ENCODE data around the gene UBE2I. TPM values are rescaled to one million over a fixed set of nuclear protein-coding genes. Genes with fewer than 3 reads are reported as not detected.
"Not testable (repeated sequence)": the region's sequence is repeated elsewhere in the genome, so short reads cannot be mapped to it uniquely, and the experiment has no call there.

Gene UBE2I
- total RNA-seq, 1 donor from 2014 or later: 64.3 TPM

DNA sequence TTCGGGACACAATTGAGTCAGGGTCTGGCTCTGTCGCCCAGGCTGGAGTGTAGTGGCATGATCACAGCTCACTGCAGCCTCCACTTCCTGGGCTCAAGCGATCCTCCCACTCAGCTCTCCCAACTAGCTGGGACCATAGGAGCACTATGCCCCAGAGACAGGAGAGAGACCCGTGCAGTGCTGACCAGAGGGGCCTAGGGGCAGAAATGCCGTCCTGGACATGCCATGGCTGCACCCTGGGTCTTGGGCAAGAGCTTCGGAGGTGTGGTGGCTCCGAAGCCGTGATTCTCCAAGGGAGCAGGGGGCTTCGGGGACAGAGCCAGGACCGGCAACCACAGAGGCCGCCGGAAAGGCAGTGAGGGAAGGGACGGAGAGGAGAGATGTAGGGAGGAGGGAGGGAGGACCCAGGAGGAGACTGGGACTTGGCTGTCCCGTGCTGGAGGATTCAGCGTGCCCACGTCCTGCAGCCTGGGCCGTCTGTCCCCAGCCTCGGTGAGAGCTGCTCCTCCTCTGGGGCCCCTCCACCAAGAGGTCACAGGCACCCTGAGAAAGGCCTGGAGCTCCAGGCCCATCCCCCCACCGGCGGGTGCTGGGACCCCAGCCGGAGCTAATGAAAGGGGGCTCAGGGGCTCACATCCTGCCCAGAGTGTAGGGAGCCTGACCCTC, 31.7 kb upstream of the UBE2I start:
- no peak for DNase-seq (ENCODE audit: low read depth)

- DNase-seq (ENCODE audit: low read depth): no peak
Measured at GRCh38 chr16:1278477-1278876, 31.0 kb upstream of the UBE2I start.

- no peak for DNase-seq (ENCODE audit: low read depth)
Measured at GRCh38 chr16:1279081-1279944, 30.1 kb upstream of the UBE2I start.

- DNase-seq (ENCODE audit: low read depth): no peak
Measured at GRCh38 chr16:1279945-1280589, 29.4 kb upstream of the UBE2I start.

DNA sequence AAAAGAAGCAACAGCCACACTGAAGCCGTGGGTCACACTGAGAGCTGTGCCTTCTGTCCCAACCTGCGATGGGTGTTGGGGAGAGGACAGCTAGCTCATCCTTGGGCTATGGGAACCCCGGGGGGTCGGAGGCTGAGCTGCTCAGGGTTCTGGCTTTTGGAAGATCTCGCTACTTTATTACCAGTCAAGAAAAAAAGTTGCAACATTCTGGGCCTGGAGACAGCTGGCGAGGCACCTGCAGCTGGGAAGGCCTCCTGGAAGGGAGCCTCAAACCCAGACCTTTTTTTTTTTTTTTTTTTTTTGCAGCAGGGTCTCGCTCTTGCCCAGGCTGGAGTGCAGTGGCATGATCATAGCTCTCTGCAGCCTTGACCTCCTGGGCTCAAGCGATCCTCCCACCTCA, 28.7 kb upstream of the UBE2I start:
- DNase-seq (ENCODE audit: low read depth): no peak

GRCh38 chr16:1281517-1281916, 27.9 kb upstream of the UBE2I start:
- DNase-seq (ENCODE audit: low read depth): no peak

DNA sequence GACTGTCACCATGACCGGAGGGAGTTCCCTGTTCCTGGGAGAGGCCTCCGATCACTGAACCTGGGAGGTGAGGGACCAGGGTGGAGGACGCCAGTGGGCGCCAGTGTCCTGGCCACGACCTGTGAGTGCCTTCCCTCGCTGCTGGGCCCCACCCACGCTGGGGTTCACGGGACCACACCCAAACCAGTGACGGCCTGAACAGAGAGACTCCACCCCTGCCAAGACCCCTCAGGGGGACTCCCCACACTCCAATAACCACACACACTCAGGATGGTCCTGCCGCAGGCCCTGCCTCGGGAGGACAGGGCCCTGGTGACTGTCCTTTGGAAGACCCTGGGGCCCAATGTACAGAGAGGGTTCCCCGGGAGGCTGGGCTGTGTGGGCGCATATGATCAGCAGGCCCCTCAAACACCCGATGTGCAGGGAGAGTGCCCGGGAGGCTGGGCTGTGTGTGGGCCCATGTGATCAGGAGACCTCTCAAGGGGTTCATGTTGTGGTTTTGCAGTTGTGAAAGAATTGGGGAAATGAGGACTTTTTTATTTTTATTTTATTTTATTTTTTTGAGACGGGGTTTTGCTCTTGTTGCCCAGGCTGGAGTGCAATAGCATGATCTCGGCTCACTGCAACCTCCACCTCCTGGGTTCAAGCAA, 27.0 kb upstream of the UBE2I start:
- DNase-seq (ENCODE audit: low read depth): no peak

- no peak for DNase-seq (ENCODE audit: low read depth)
Measured at GRCh38 chr16:1283296-1283695, 26.1 kb upstream of the UBE2I start.

DNA sequence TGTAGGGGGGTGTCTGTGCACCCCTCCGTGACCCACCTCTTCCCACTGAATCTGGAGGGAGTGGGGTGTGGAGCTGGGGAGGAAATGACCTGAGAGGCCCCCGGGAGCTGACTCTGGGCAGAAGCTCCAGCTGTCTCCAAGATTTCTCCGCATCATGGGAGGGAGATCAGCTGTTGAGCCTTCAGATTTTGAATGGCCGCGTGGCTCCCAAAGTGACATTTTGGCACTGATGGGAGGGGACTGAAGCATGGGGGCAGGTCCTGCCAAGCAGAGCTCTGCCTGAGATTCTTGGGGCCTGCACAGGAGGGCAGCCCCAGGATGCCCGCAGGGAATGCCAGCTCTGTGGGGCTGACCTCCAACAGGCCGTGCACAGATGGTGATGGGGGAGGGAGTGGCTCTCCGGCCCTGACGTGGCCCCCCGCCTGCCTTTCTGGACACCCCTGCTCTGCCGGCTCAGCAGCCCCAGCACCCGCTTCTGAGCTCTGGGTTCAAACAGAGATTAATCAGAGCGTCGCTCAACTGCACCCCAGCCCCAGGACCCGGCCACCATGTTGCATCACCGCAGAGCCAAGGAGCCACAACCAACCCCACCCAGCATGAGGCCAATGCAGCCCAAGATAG, 25.3 kb upstream of the UBE2I start:
- no peak for DNase-seq (ENCODE audit: low read depth)

DNA sequence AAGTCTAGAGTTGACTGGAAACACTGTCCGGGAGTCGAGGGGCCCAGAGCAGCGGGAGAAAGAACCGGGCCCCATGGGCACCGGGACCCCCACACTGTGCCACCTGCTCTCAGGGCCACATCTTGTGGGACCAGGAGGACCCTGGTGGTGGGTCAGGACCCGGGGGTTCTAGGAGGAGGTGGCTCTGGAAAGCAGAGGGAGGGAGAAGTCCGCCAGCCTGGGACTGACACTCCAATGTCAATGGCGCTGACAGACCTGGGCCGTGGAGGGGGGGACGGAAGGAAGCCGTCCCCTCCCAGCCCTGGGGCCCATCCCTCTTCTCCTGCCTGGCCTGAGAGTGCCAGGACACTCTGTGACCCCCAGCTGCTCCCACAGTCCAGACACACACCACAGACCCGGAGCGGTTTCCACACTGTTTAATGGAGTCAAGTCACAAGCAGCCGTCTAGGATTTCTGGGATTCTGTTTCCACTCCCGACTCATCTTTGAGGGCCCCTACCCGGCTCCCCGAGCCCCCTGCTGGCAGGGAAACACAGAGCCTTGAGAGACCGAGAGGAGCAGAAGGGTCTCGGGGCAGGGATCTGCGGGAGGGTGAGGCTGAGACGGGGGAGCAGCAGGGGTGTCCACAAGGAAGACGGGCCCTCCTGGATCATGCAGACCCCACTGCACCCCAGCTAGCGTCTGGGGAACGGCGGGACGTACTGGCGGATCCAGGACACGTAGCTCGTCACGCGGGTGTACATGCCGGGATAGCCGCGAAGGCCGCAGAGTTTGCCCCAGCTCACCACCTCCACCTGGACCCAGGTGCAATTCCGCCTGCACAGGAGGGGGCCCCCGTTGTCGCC, 23.5 kb upstream of the UBE2I start:
- DNase-seq (ENCODE audit: low read depth): no peak

DNA sequence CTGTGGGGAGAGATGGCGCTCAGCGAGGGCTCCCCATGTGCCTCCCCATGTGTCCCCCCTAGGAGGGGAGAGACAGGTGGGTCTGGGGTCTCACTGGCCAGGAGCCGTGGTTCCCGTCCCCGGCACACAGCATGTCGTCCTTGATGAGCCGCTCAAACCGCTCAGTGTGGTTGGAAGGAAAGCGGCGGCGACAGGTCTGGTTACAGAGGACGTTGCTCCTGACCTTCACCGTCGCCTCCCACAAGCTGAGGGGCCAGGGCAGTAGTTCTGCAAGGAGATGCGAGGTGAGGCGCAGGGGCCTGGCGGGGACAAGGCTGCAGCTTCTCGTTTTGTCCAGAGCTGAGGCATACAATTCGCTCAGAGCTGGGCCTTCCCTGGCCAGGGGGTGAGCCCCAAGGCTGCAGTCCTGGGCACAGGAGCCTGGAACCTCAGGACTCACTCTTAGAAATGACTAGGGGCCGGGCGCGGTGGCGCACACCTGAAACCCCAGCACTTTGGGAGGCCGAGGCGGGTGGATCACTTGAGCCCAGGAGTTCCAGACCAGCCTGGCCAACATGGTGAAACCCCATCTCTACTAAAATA, 22.8 kb upstream of the UBE2I start:
- no peak for DNase-seq (ENCODE audit: low read depth)

GRCh38 chr16:1287982-1288670, 21.3 kb upstream of the UBE2I start:
- no peak for DNase-seq (ENCODE audit: low read depth)

GRCh38 chr16:1288813-1289476, 20.5 kb upstream of the UBE2I start:
- no peak for DNase-seq (ENCODE audit: low read depth)

DNA sequence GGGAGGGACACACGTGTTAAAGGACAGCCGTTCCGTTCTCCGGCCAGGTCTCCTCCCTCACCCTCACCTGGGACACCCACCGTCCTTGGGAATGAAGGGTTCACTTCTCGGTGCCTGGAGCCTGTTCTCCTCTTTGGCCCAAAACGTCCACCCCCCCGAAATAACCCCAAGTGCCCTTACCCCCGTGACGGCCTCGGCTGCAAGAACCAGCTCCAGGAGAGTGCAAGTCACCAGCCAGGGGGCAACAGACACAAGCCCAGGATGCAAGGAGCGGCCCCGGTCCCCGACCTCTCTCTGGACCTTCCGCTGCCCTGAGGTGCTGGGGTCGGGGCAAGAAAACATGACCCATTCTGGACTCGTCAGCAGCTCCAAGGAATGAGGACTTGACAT, 20.0 kb upstream of the UBE2I start:
- DNase-seq (ENCODE audit: low read depth): no peak

DNA sequence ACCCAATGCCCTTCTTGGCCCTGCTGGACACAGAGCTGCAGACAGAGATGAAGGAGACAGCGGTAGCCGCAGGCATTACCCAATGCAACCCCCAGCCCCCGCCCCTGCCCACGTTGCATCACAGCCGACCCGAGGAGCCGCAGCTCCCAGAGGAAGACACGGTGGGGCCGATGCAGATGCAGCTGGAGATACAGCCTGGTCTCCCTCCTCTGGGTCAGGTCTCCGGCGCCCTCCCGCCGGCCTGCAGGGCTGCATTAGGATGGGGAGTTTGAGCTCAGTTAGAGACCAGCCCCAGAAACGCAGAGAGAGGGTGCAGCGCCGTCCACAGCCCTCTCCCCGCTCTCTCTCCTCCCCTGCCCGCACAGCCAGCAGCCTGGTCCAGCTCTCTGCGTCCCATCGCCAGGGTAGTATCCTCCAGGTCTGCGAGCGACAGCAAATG, 19.4 kb upstream of the UBE2I start:
- DNase-seq (ENCODE audit: low read depth): no peak

DNA sequence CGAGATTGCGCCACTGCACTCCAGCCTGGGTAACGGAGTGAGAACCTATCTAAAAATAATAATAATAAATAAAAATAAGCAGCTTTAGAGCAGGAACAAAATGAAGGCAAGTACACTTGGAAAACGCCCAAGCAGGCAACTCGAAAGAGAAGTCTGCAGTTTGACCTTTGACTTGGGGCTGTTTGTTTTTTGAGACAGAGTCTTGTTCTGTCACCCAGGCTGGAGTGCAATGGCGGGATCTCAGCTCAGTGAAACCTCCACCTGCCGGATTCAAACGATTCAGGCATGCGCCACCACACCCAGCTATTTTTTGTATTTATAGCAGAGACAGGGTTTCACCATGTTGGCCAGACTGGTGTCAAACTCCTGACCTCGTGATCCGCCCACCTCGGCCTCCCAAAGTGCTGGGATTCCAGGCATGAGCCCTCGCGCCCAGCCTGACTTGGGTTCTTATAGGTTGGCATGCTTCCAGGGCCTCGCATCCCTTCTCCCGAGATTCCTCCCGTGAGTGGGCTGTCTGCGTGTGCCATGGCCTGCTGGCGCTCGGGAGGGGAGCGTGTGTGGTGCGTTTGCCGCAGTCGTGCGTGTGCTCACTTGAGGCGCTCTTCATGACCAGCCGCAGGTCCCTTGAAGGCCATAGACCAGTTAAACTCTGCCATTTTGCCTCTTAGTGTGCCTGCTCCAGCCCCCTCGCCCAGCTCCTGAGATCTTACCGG, 18.4 kb upstream of the UBE2I start:
- DNase-seq (ENCODE audit: low read depth): no peak

DNA sequence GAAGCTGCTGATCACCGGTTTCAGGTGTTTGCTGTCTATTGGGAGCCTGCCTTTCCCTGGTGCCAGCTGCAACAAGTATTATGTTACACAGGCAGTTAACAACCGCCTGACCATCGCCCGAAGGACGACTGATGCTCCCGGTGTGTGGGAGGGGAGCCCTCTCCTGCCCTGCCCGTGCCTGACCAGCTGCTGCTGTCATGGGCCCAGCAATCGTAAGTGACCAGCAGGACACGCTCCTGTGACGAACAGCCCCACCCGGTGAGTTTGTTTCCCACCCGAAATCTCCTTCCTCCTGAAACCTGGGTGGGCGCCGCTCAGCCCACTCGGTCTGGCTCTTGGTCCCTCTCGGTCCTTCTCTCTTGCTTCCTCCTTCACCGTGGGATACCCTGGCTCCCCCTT, 17.9 kb upstream of the UBE2I start:
- no peak for DNase-seq (ENCODE audit: low read depth)

DNA sequence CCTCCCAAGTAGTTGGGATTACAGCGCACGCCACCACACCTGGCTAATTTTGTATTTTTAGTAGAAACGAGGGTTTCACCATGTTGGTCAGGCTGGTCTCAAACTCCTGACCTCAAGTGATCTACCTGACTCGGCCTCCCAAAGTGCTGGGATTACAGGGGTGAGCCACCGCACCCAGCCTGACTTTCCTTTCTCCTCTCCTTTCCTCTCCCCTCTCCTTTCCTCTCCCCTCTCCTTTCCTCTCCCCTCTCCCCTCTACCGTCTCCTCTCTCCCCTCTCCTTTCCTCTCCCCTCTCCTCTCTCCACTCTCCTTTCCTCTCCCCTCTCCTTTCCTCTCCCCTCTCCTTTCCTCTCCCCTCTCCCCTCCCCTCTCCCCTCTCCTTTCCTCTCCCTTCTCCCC, 17.2 kb upstream of the UBE2I start:
- DNase-seq (ENCODE audit: low read depth): not testable (repeated sequence)

- not testable (repeated sequence) for DNase-seq (ENCODE audit: low read depth)
Measured at GRCh38 chr16:1292808-1293207, 16.6 kb upstream of the UBE2I start.
